ENCODE results near the gene XPO4.
"Not testable (repeated sequence)": the region's sequence is repeated elsewhere in the genome, so short reads cannot be mapped to it uniquely, and the experiment has no call there.

The XPO4 gene

DNA sequence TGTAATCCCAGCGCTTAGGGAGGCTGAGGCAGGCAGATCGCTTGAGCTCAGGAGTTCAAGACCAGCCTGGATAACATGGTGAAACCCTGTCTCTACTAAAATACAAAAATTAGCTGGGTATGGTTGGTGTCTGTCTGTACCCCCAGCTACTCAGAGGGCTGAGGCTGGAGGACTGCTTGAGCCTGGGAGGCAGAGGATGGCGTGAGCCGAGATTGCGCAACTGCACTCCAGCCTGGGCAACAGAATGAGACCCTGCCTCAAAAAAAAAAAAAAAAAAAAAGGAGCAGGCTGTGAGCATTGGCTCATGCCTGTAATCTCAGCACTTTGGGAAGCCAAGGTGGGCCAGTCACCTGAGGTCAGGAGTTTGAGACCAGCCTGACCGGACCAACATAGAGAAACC, 12.0 kb downstream of the XPO4 start:
- not testable (repeated sequence) for DNase-seq

DNA sequence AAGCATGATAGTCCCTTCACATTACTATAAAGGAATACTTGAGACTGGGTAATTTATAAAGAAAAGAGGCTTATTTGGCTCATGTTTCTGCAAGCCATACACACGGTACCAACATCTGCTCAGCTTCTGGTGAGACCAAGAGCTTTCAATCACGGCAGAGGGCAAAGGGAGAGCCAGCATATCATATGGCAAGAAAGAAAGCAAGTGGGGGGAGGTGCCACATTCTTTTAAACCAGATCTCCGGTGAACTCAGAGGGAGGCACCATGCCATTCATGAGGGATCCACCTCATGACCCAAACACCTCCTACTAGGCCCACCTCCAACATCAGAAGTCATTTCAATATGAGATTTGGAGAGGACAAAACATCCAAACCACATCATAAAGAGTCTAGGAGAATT, 20.3 kb downstream of the XPO4 start:
- DNase-seq = no peak

GRCh38 chr13:20877902-20878301, 24.6 kb downstream of the XPO4 start:
- DNase-seq = no peak

GRCh38 chr13:20876802-20877201, 25.7 kb downstream of the XPO4 start:
- DNase-seq = not testable (repeated sequence)

DNA sequence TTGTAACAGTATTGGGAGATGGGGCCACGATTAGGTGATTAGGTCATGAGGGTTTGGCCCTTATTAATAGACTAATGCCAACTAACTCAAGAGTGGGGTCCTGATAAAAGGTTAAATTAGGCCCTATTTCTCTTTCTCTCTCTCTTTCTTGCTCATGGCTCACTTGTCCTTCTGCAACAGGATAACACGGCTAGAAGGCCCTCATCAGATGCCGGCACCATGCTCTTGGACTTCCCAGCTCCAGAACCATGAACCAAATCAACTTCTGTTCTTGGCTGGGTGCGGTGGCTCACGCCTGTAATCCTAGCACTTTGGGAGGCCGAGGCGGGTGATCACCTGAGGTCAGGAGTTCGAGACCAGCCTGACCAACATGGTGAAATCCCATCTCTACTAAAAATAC, 28.1 kb downstream of the XPO4 start:
- DNase-seq = not testable (repeated sequence)

DNA sequence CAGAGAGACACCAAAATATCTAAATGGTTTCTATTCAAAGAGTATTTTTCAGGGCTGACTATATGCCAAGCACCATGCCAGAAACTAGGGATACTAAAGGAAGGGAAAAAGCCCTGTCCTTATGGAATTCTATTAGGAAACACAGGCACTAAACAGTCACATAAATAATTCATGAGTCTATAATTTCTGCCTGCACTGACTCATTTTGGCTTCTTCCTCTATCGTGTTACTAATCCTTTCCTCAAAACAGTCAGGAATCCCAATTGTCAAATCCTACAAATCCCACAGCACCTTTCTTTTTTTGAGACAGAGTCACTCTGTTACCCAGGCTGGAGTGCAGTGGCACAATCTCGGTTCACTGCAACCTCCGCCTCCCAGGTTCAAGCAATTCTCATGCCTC, 29.2 kb downstream of the XPO4 start:
- no peak for DNase-seq

DNA sequence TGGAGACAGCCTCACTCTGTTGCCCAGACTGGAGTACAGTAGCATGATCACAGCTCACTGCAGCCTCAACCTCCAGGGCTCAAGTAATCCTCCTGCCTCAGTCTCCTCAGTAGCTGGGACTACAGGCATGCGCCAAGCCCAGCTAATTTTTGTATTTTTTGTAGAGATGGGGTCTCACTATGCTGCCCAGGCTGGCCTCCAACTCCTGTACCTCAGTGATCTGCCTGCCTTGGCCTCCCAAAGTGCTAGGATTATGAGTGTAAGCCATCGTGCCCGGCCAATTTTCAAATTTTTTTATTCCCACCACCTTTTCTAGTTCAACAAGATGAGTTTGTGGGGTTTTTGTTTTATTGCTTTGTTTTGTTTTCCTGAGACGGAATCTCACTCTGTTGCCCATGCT, 31.7 kb downstream of the XPO4 start:
- no peak for DNase-seq

DNA sequence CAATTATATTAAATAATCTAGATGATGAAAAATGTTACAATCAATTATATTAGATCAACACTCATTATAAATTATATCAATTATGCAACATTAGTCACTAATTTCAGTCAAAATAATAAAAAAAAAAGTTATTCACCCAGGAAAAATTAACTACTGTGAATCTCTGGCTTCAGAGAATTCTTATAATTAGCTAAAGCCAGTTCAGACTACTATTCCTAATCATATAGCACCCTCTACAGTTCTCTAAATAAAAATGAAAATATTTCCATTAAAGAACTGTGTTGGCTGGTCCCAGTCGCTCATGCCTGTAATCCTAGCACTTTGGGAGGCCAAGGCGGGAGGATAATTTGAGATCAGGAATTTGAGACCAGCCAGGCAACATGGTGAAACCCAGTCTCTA, 33.0 kb downstream of the XPO4 start:
- DNase-seq = peak; percentile 45

GRCh38 chr13:20867408-20867807, 35.1 kb downstream of the XPO4 start:
- DNase-seq = no peak

DNA sequence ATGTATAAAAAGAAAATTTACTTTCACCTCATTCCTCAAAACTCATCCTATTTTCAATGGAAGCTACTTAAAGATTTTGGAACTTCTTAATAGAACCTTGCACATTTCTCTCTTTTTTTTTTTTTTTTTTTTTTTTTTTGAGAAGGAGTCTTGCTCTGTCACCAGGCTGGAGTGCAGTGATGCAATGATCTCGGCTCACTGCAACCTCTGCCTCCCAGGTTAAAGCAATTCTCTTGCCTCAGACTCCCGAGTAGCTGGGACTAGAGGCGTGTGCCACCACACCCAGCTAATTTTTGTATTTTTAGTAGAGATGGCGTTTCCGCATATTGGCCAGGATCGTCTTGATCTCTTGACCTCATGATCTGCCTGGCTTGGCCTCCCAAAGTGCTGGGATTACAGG, 40.9 kb downstream of the XPO4 start:
- DNase-seq = not testable (repeated sequence)

DNA sequence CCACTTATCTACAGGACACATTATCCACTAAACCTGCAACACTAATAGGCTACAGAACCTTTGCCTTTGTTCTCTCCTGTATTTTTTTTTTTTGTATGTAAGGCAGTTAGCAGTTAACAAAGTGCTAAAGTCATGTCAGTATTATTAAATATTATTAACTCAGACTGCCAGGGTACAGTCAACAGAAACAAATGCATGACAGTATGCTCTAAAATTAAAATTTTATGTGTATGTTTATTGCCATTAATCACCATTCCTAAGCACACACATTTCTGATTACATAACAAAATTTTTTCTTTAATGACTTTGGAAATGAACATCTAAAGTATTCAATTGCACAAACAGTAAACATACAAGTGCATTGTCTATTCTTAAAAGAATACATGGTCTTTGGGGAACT, 41.7 kb downstream of the XPO4 start:
- no peak for DNase-seq

DNA sequence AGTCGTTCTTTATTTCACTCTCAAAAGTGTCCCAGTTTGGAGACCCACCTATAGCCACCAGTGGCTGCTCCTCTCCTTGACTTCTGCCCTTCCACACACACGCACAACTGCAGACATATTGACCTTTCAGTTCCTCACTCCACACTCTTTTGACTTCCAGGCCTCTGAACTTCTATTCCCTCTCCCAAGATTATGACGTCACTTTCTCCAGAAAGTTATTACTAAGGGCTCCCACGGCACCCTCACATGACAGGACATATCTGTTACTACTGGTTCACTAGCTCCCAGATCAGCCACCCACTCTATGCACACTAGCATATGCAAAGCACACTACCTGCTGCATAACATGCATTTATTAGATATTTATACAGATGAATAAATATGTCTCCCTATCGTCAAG, 45.9 kb downstream of the XPO4 start:
- no peak for DNase-seq

DNA sequence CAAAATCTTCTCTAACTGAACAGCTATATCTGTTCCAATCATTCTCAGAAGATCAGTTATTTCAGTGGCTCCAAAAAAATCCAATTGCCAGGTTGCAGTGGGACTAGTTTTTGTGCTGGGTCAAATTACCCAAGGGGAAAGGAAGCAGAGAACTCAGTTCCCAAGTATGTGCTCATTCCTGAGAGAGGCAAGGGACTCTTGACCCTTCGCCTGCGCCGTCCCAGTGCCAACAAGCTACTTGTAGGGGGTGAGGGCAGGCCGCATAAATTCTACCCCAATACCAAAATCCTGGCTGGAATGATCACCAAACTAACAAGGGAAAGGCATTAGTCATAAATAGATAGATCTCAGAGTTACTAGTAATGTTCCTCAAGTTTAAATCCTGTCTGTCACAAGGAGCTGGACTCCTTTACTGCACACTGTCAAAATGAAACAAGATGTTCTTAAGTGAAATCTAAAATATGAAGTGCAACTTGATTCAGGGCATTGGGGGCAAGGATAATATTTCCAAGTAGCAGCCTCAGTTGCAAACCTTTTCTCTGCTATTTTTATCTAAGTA, 50.6 kb downstream of the XPO4 start:
- DNase-seq = no peak

GRCh38 chr13:20848944-20849343, 53.6 kb downstream of the XPO4 start:
- DNase-seq = no peak

GRCh38 chr13:20848203-20848602, 54.3 kb downstream of the XPO4 start:
- no peak for DNase-seq

- DNase-seq = peak; percentile 43
Observed at GRCh38 chr13:20847296-20847695, 55.2 kb downstream of the XPO4 start.

DNA sequence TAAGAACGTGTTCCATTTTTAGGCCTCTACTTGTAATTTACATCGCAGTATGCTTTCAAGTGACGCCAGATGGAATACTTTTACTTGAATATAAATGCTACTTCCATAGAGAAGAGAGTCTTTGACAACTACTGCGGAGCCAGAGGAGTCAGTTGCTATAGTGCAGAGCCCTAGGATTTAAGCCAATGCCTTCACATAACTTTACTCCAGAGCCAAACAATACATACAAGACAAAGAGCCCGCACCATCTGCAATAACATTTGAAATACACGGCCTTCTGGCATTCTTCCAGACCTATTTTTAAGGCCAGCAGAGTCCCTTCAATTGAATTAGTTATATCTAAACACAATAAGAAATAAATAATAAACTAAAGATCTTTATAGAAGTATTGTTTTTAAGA, 59.4 kb downstream of the XPO4 start:
- DNase-seq = no peak

DNA sequence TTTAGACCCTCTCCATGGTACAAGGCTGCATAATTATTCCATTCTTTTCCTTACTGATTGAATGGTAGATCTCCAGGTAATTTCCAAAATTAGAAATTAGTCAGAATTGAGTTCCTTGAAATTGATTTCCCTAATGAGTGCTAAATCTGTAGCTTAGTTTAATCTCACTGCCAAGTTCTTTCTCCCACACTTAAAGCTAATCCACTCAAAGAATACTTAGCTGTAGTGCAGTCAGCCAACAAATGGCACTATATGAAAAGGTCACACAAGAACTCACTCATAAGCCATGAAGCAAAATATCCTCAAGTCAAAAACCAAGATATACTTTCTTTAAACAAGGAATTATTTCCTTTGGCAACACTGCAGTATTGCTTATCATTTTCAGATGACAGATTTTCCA, 62.0 kb downstream of the XPO4 start:
- DNase-seq = no peak

DNA sequence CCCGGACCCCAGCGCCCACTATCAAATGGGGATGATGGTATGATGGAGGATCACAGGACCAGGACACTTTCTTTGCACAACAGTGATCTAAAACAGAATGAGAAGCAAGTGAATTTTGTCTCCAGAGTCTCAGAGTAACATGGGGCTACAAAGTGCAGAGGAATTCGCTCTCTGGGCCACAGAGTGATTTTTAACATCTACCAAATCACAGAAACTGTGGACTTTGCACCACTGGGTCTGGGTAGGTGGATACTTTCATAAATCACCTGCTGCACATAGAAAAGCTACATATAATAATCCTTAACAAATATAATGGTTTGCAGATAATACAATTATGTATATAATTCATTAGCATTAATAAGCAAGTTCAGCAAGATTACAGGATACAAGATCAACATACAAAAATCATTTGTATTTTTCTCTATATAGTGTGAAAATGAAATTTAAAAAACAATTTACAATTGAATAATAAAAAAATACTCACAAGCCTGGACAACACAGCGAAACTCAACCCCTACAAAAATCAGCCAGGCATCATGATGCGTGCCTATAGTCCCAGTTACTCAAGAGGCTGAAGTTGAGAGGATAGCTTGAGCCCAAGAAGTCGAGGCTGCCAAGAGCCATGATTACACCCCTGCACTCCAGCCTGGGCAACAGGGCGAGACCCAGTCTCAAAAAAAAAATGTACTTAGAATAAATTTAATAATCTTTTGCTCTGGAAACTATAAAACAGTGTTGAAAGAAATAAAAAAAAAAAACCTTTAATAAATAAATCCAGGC, 68.5 kb downstream of the XPO4 start:
- DNase-seq = no peak

DNA sequence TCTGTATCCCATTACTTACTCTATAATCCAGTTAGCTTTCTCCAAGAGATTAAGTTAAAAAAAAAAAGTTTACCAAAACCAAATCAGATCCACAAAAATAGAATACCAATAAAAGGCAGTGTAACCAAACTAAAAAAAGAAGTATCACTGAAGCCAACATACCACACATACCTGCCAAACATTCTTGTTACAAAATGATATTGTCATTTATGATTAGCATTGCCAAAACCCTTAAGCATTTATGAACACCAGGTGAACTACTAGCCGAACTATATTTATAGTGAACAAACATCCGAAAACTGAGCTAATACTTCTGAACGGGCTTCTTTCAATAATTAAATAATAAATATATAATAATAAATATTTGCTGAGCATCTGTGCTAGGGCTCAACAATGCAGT, 69.7 kb downstream of the XPO4 start:
- DNase-seq = no peak

- no peak for DNase-seq
Observed at GRCh38 chr13:20831933-20832332, 70.6 kb downstream of the XPO4 start.

DNA sequence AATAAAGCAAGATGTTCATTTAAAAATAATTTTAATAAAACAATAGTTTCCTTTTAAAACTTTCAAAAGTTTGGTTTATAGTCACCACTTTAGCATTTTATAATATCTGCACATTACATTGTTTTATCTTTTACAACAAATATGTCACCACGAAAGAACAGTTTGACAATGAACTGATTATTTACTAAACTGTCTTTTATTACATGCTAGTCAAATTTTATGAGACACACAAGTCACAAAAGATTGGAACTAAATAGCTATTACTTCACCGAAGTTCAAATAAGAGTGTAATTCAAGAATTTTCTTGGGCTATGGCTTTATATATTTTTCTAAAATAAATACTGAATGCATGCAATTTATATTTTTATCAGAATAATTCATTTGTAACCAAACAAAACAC, 71.3 kb downstream of the XPO4 start:
- no peak for DNase-seq

DNA sequence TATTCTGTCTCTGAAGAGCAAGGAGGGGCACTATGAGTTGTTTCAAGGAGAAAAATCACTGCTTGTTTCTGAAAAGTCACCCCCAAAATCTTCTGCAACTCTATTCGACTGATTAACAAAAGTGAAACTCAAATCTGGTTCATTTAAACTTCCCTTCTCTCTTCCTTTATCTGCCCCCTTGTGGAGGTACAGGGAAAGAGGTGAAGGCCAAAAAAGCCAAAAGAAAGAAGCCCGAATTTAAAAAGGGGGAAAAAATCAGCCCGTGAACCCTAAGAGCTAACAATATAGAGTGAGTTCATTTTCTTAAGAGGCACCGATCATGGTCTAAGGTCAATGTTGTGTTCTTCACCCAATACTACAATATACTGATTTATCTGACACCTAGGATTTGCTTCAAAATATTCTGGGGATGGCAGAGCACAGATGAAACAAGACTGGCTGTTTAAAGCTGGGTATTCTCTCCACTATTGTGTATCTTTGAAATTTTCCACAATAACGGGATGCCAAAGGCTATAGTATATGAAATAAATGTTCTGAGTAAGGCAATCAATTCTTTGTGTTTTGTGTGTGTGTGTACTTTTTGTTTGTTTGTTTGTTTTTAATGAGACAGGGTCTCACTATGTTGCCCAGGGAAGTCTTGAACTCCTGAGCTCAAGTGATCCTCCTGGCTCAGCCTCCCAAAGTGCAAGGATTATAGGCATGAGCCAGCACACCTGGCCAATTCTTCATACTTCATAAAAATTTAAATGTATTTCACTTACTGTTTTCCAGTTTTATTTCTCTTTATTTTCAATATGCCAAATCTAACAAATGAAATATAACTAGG, 73.8 kb downstream of the XPO4 start:
- DNase-seq = peak; percentile 88
